Measurements from ENCODE around the gene CD72.

DNA sequence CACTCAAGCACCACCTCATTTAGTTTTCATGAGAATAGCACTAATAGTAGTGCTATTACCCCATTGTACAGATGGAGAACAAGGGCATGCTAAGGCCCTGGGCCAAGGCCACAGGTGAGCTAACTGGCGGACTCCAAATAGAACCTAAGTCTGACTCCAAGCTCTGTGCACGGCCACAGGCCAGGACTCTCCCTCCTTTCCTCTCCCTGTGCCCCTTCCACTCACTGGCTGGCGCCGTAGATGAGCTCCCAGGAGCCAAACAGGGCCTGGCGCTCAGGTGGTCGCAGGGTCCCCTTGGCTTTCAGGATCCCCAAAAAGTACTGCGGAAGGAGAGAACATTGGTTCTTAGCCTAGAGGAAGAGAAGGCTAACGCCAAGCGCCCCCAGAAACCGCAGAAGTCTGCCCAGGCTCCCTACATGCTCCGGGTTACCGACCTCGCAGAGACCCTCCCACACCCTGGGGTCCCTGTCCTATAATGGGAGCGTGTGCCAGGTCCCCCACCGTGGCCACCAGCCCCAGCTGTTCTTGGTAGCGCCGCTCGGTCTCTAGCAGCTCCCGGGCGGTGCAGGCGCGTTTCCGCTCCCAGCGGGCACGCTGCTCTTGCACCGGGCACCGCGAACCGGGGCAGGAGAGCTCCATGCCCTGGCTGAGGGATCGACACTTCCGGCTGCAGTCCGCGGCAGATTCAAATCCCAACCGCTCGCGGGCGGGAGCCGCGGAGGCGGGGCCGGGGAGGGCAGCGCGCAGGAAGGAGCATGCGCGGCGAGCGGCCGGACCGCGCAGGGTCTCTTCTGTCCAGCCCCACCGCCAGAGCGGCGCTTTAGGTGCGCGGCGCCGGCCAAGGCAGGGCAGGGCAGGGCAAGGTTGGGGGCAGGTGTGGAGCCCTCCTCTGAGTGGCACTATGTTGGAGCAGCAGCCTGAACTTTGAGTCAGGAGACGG, 46.6 kb upstream of the CD72 start, which contains the start of gene ARHGEF39:
- TF ChIP-seq, protein P1, sequence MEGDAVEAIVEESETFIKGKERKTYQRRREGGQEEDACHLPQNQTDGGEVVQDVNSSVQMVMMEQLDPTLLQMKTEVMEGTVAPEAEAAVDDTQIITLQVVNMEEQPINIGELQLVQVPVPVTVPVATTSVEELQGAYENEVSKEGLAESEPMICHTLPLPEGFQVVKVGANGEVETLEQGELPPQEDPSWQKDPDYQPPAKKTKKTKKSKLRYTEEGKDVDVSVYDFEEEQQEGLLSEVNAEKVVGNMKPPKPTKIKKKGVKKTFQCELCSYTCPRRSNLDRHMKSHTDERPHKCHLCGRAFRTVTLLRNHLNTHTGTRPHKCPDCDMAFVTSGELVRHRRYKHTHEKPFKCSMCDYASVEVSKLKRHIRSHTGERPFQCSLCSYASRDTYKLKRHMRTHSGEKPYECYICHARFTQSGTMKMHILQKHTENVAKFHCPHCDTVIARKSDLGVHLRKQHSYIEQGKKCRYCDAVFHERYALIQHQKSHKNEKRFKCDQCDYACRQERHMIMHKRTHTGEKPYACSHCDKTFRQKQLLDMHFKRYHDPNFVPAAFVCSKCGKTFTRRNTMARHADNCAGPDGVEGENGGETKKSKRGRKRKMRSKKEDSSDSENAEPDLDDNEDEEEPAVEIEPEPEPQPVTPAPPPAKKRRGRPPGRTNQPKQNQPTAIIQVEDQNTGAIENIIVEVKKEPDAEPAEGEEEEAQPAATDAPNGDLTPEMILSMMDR (IDR thresholded peaks at IDR 0.05): peak in 5 of 7 experiments; percentile 14 to 41 (median 33)
- peak; percentile 13 to 66 (median 47) for TF ChIP-seq POLR2A (IDR thresholded peaks at IDR 0.05)
